ENCODE results near the gene SMIM15. TPM values are rescaled to one million over a fixed set of nuclear protein-coding genes. Genes with fewer than 3 reads are reported as not detected.
A peak's percentile ranks its signal among the peaks of the same experiment; 100 is the strongest.

SMIM15 gene
- total and polyA plus RNA-seq, 10 of the 15 experiments (the other 5 are each of a cell fraction or from before 2014, with no cell fraction given), result 13.8 to 83.3 (median 53.9) TPM

DNA sequence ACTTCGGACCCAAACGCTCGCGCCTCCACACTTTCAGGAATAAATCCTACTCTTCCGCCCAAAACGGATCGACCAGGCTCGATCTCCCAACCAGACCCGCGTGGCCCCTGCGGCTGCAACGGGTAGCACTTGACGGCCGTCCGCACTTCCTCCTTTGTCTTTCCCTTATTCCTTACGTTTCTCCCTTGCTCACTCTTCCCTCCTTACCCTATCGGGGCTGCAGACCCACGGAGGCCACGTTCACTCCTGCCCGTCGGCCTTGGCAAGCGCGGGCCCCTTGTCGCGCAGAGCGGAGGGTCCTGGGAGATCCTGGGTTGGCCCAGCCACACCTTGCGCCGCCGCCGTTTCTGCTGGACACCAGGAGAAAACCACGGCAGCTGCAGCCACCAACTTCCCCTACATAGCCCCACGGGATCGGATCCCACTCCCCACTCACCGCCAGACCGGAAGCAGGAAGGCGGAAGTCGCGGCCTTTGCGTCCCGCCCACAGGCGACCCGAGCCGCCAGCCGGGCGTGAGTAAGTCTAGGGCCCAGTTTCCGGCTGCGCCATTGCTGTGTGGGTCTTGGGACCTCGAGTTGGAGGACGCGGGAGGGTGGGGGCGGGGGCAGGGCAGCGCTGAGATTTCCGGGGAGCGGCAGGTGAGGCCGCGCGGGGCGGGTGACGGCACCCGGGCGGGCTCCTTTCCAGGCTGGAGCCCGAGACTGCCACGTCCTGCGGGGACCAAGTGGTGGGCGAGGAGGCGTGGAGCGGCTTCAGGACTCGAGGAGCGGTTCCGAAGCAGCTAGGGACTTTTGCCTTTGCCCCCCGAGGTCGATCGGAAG lies at the start of gene SMIM15 (continued):
- peak; percentile 35; the same call in 1 of the 2 replicates for TF ChIP-seq ZNF24 (IDR thresholded peaks at IDR 0.05)
- peak; percentile 71 for TF ChIP-seq RUNX3 (IDR thresholded peaks at IDR 0.05; ENCODE audit: low read length)
- no peak for TF ChIP-seq JUND (IDR thresholded peaks at IDR 0.05; ENCODE audit: low read depth, low read length)
- TF ChIP-seq, protein P1, sequence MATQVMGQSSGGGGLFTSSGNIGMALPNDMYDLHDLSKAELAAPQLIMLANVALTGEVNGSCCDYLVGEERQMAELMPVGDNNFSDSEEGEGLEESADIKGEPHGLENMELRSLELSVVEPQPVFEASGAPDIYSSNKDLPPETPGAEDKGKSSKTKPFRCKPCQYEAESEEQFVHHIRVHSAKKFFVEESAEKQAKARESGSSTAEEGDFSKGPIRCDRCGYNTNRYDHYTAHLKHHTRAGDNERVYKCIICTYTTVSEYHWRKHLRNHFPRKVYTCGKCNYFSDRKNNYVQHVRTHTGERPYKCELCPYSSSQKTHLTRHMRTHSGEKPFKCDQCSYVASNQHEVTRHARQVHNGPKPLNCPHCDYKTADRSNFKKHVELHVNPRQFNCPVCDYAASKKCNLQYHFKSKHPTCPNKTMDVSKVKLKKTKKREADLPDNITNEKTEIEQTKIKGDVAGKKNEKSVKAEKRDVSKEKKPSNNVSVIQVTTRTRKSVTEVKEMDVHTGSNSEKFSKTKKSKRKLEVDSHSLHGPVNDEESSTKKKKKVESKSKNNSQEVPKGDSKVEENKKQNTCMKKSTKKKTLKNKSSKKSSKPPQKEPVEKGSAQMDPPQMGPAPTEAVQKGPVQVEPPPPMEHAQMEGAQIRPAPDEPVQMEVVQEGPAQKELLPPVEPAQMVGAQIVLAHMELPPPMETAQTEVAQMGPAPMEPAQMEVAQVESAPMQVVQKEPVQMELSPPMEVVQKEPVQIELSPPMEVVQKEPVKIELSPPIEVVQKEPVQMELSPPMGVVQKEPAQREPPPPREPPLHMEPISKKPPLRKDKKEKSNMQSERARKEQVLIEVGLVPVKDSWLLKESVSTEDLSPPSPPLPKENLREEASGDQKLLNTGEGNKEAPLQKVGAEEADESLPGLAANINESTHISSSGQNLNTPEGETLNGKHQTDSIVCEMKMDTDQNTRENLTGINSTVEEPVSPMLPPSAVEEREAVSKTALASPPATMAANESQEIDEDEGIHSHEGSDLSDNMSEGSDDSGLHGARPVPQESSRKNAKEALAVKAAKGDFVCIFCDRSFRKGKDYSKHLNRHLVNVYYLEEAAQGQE (IDR thresholded peaks at IDR 0.05; ENCODE audit: low read depth, low read length), result no peak
- peak; percentile 49; the same call in 1 of the 2 replicates for TF ChIP-seq NR2F1 (conservative IDR thresholded peaks at IDR 0.05)
- TF ChIP-seq CBX3 (IDR thresholded peaks at IDR 0.05; ENCODE audit: borderline replicate concordance, low read depth), result no peak
- peak; percentile 31; the same call in 1 of the 2 replicates for TF ChIP-seq CREM (IDR thresholded peaks at IDR 0.05; ENCODE audit: low read depth)
- peak; percentile 51; the same call in 1 of the 2 replicates for TF ChIP-seq POLR2AphosphoS2 (IDR thresholded peaks at IDR 0.05; ENCODE audit: low read depth, low read length)
- TF ChIP-seq RB1 (IDR thresholded peaks at IDR 0.05; ENCODE audit: borderline replicate concordance), result peak; percentile 67; the same call in 1 of the 2 replicates
- TF ChIP-seq RAD51 (IDR thresholded peaks at IDR 0.05), result no peak
- TF ChIP-seq EGR1 (IDR thresholded peaks at IDR 0.05; ENCODE audit: borderline replicate concordance in 1 of 2, low read depth in 2 of 2, low read length in 2 of 2), result peak in 1 of 2 experiments; percentile 58; a peak in 1 of 3 replicates
- TF ChIP-seq IKZF1 (conservative IDR thresholded peaks at IDR 0.05), result peak; percentile 93
- peak; percentile 74 to 76 for TF ChIP-seq BHLHE40 (IDR thresholded peaks at IDR 0.05; ENCODE audit: borderline replicate concordance in 1 of 2, low read depth in 2 of 2, low read length in 1 of 2)
- TF ChIP-seq TBL1XR1 (IDR thresholded peaks at IDR 0.05; ENCODE audit: low read depth, low read length), result peak; percentile 39; the same call in 1 of the 2 replicates
- no peak for TF ChIP-seq ATF7 (IDR thresholded peaks at IDR 0.05; ENCODE audit: low read depth)
- TF ChIP-seq, protein P2, sequence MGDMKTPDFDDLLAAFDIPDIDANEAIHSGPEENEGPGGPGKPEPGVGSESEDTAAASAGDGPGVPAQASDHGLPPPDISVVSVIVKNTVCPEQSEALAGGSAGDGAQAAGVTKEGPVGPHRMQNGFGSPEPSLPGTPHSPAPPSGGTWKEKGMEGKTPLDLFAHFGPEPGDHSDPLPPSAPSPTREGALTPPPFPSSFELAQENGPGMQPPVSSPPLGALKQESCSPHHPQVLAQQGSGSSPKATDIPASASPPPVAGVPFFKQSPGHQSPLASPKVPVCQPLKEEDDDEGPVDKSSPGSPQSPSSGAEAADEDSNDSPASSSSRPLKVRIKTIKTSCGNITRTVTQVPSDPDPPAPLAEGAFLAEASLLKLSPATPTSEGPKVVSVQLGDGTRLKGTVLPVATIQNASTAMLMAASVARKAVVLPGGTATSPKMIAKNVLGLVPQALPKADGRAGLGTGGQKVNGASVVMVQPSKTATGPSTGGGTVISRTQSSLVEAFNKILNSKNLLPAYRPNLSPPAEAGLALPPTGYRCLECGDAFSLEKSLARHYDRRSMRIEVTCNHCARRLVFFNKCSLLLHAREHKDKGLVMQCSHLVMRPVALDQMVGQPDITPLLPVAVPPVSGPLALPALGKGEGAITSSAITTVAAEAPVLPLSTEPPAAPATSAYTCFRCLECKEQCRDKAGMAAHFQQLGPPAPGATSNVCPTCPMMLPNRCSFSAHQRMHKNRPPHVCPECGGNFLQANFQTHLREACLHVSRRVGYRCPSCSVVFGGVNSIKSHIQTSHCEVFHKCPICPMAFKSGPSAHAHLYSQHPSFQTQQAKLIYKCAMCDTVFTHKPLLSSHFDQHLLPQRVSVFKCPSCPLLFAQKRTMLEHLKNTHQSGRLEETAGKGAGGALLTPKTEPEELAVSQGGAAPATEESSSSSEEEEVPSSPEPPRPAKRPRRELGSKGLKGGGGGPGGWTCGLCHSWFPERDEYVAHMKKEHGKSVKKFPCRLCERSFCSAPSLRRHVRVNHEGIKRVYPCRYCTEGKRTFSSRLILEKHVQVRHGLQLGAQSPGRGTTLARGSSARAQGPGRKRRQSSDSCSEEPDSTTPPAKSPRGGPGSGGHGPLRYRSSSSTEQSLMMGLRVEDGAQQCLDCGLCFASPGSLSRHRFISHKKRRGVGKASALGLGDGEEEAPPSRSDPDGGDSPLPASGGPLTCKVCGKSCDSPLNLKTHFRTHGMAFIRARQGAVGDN (IDR thresholded peaks at IDR 0.05), result peak; percentile 63; the same call in 1 of the 2 replicates
- peak; percentile 61 for TF ChIP-seq HCFC1 (IDR thresholded peaks at IDR 0.05; ENCODE audit: low read length)
- peak; percentile 92 for TF ChIP-seq PML (IDR thresholded peaks at IDR 0.05; ENCODE audit: low read length)
- TF ChIP-seq CBFB (IDR thresholded peaks at IDR 0.05; ENCODE audit: low read depth), result peak; percentile 81; the same call in 1 of the 2 replicates

Data from GM12878 (cell line).